Measurements from ENCODE around the gene CDK4.

The CDK4 gene

DNA sequence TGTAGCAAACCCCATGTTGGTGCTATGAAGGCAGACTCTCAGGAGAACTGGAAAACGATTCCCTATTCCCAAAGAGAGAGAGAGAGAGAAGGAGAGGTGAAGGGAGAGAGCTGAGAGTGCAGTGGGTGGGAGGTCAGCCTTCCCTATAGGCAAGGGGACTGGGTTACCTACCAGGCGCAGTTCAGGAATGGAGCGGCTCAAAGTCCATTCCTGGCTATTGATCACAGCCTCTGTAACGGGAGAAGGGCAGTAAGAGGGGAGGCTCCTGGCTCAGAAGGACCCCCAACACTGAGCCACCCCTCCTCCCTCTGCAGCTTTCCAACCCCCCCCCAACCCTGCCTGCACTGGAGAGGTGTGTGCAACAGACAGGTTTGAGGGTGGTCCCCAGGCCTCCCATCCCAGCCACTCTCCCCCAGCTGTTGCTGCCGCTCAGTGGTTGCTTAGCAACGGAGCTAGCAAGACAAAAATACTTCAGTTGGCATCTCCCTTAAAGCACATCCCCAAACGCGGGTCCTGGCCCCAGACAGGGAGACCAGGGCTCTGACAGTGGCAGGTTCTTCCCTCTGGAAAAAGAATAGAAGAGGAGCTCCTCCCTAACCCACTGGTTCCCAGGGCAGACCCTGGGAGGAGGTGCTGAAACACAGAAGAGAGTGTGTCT, 16.8 kb downstream of the CDK4 start:
- TF ChIP-seq TAF1 (IDR thresholded peaks at IDR 0.05; ENCODE audit: borderline replicate concordance, low read depth, low read length) (no peak), POLR2AphosphoS5 (IDR thresholded peaks at IDR 0.05; ENCODE audit: low read depth, low read length) (no peak), POLR2A (IDR thresholded peaks at IDR 0.05; ENCODE audit: low read depth, low read length) (no peak)
- FAIRE-seq (no peak), DNase-seq (ENCODE audit: insufficient read length) (no peak)

GRCh38 chr12:57734591-57734990, 17.5 kb downstream of the CDK4 start:
- TF ChIP-seq TAF1 (IDR thresholded peaks at IDR 0.05; ENCODE audit: borderline replicate concordance, low read depth, low read length) (no peak), POLR2A (IDR thresholded peaks at IDR 0.05; ENCODE audit: low read depth, low read length) (no peak), POLR2AphosphoS5 (IDR thresholded peaks at IDR 0.05; ENCODE audit: low read depth, low read length) (no peak)
- no peak for FAIRE-seq
- no peak for DNase-seq (ENCODE audit: insufficient read length)

GRCh38 chr12:57733928-57734327, 18.2 kb downstream of the CDK4 start:
- FAIRE-seq: no peak
- TF ChIP-seq TAF1 (IDR thresholded peaks at IDR 0.05; ENCODE audit: borderline replicate concordance, low read depth, low read length) (no peak), POLR2A (IDR thresholded peaks at IDR 0.05; ENCODE audit: low read depth, low read length) (no peak), POLR2AphosphoS5 (IDR thresholded peaks at IDR 0.05; ENCODE audit: low read depth, low read length) (no peak)
- DNase-seq (ENCODE audit: insufficient read length): no peak

GRCh38 chr12:57732726-57733593, 19.1 kb downstream of the CDK4 start:
- TF ChIP-seq POLR2AphosphoS5 (IDR thresholded peaks at IDR 0.05; ENCODE audit: low read depth, low read length) (no peak), TAF1 (IDR thresholded peaks at IDR 0.05; ENCODE audit: borderline replicate concordance, low read depth, low read length) (no peak), POLR2A (IDR thresholded peaks at IDR 0.05; ENCODE audit: low read depth, low read length) (no peak)
- DNase-seq (ENCODE audit: insufficient read length) (no peak), FAIRE-seq (no peak)

- TF ChIP-seq POLR2AphosphoS5 (IDR thresholded peaks at IDR 0.05; ENCODE audit: low read depth, low read length) (no peak), TAF1 (IDR thresholded peaks at IDR 0.05; ENCODE audit: borderline replicate concordance, low read depth, low read length) (no peak), POLR2A (IDR thresholded peaks at IDR 0.05; ENCODE audit: low read depth, low read length) (no peak)
- DNase-seq (ENCODE audit: insufficient read length) (no peak), FAIRE-seq (no peak)
Measured at GRCh38 chr12:57732270-57732669, 19.8 kb downstream of the CDK4 start.

DNA sequence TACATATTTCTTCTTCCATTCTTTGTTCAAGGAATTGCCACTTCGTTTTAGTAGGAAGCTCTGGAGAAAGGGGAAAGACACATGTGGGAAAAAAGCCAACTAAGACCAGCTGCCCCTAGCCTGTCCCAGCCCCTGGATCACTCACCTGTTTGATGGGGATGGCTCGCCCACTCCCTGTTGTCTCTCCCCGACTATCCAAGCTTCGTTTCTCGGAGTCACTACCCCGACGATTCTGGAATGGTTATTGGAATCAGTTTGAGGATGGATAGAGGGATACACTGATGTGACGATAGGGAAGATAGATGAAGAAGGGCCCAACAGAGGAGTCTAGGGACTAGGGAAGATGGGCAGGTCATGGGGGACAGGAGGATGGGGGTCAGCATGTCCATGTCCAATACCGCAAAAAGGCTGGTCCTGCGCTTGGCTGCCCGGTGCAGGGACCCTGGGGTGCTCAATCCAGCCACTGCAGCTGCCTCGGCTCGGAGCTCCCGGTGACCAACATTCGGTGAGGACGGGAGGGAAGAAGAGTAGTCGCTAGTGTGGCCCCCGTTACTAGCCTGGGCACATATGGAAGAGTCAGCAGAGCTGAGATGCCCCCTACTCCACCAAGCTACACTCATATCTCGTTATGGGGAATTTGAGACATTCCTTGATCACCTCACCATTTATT, 20.6 kb downstream of the CDK4 start:
- TF ChIP-seq POLR2AphosphoS5 (IDR thresholded peaks at IDR 0.05; ENCODE audit: low read depth, low read length) (no peak), POLR2A (IDR thresholded peaks at IDR 0.05; ENCODE audit: low read depth, low read length) (no peak), TAF1 (IDR thresholded peaks at IDR 0.05; ENCODE audit: borderline replicate concordance, low read depth, low read length) (no peak)
- DNase-seq (ENCODE audit: insufficient read length) (no peak), FAIRE-seq (no peak)

GRCh38 chr12:57730336-57731067, 21.6 kb downstream of the CDK4 start:
- FAIRE-seq (no peak), DNase-seq (ENCODE audit: insufficient read length) (no peak)
- TF ChIP-seq TAF1 (IDR thresholded peaks at IDR 0.05; ENCODE audit: borderline replicate concordance, low read depth, low read length) (no peak), POLR2AphosphoS5 (IDR thresholded peaks at IDR 0.05; ENCODE audit: low read depth, low read length) (no peak), POLR2A (IDR thresholded peaks at IDR 0.05; ENCODE audit: low read depth, low read length) (no peak)

- no peak for TF ChIP-seq POLR2AphosphoS5 (IDR thresholded peaks at IDR 0.05; ENCODE audit: low read depth, low read length)
- TF ChIP-seq POLR2A (IDR thresholded peaks at IDR 0.05; ENCODE audit: low read depth, low read length): no peak
- no peak for TF ChIP-seq TAF1 (IDR thresholded peaks at IDR 0.05; ENCODE audit: borderline replicate concordance, low read depth, low read length)
- FAIRE-seq (no peak), DNase-seq (ENCODE audit: insufficient read length) (no peak)
Measured at GRCh38 chr12:57729321-57729844, 22.7 kb downstream of the CDK4 start.

GRCh38 chr12:57727758-57728395, 24.2 kb downstream of the CDK4 start:
- no peak for FAIRE-seq
- no peak for TF ChIP-seq POLR2AphosphoS5 (IDR thresholded peaks at IDR 0.05; ENCODE audit: low read depth, low read length)
- TF ChIP-seq POLR2A (IDR thresholded peaks at IDR 0.05; ENCODE audit: low read depth, low read length): no peak
- TF ChIP-seq TAF1 (IDR thresholded peaks at IDR 0.05; ENCODE audit: borderline replicate concordance, low read depth, low read length): no peak
- peak; percentile 7 for DNase-seq (ENCODE audit: insufficient read length)
